ENCODE measurements around the gene MYBPC2.

DNA sequence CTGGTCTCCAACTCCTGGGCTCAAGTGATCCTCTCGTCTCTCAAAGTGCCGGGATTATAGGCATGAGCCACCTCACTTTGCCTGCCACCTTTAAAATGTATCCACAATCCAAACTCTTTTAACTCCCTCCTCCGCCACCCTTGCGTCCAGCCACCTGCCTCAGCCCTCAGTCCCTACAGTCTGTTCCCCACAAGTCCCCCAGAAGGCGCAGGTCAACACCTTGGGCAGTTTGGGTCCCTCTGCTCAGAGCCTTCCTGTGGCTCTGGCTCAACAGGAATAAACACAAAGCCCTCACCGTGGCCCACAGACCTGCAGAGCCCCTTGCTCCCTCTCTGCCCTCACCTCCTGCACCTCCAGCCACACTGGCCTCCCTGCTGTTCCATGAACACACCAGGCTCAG, 36.1 kb downstream of the MYBPC2 start:
- no peak for TF ChIP-seq POLR2A (IDR thresholded peaks at IDR 0.05)
- TF ChIP-seq, protein P1, sequence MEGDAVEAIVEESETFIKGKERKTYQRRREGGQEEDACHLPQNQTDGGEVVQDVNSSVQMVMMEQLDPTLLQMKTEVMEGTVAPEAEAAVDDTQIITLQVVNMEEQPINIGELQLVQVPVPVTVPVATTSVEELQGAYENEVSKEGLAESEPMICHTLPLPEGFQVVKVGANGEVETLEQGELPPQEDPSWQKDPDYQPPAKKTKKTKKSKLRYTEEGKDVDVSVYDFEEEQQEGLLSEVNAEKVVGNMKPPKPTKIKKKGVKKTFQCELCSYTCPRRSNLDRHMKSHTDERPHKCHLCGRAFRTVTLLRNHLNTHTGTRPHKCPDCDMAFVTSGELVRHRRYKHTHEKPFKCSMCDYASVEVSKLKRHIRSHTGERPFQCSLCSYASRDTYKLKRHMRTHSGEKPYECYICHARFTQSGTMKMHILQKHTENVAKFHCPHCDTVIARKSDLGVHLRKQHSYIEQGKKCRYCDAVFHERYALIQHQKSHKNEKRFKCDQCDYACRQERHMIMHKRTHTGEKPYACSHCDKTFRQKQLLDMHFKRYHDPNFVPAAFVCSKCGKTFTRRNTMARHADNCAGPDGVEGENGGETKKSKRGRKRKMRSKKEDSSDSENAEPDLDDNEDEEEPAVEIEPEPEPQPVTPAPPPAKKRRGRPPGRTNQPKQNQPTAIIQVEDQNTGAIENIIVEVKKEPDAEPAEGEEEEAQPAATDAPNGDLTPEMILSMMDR (IDR thresholded peaks at IDR 0.05), result no peak

Measured in thyroid gland (tissue), 4 donors.